Esophagus muscularis mucosa (tissue), 4 donors: ENCODE measurements around the gene EEF1AKMT2. TPM values are rescaled to one million over a fixed set of nuclear protein-coding genes. Genes with fewer than 3 reads are reported as not detected.

Experiments used
- DNase-seq: peaks from one replicate; pipeline ENCODE4 v3.0.0-alpha.2; 2017; ENCODE audit errors: extremely low spot score
- H3K27ac ChIP-seq, 4 donors: fragments of 200-600 bp; sonication (generic); replicated peaks in 1 of 4; 1 replicate in 3 of 4; 2 replicates in 1 of 4; pipeline ENCODE4 v1.5.1; 2016 to 2019; ENCODE audit warnings: mild to moderate bottlenecking in 1 of 4
- H3K27me3 ChIP-seq, 4 donors: fragments of 200-600 bp; sonication (generic); one replicate each; pipeline versions ENCODE4 v1.5.1 to v1.6.0; 2016 to 2019
- H3K36me3 ChIP-seq, 4 donors: fragments of 200-600 bp; sonication (generic); one replicate each; pipeline ENCODE4 v1.5.1; 2016 to 2019
- H3K4me1 ChIP-seq, 4 donors: fragments of 200-600 bp; sonication (generic); one replicate each; pipeline ENCODE4 v1.5.1; 2016 to 2019
- H3K4me3 ChIP-seq, 4 donors: fragments of 200-600 bp; sonication (generic); 1 replicate in 2 of 4; 2 replicates in 2 of 4; pipeline ENCODE4 v1.5.1; 2016 to 2019; ENCODE audit warnings: mild to moderate bottlenecking in 4 of 4, moderate library complexity in 1 of 4
- H3K9me3 ChIP-seq, 4 donors: fragments of 200-600 bp; sonication (generic); 1 replicate in 3 of 4; 2 replicates in 1 of 4; pipeline ENCODE4 v1.5.1; 2016 to 2019
- EP300 ChIP-seq: sonication (generic); formaldehyde crosslinking; IDR thresholded peaks from one replicate; pipeline ENCODE4 v1.6.1; 2017; ENCODE audit warnings: antibody characterized with exemption
- POLR2A ChIP-seq: fragments of 450-650 bp; IDR thresholded peaks from one replicate; pipeline ENCODE4 v1.6.1; 2017; ENCODE audit warnings: antibody characterized with exemption, moderate library complexity, mild to moderate bottlenecking, low read depth
- POLR2AphosphoS5 ChIP-seq, 2 donors: sonication (generic); formaldehyde crosslinking; IDR thresholded peaks; one replicate each; pipeline ENCODE4 v1.6.1; 2017; ENCODE audit warnings: antibody characterized with exemption in 2 of 2
- WGBS: methylation state at CpG from one replicate; pipeline ENCODE4 v1.1.5; 2018; 5-methylcytosine and 5-hydroxymethylcytosine counted together
- intact Hi-C: fragments of 100-400 bp; cut with DNase I; formaldehyde crosslinking; loops from one replicate; pipeline ENCODE4 v1.15.1; 2023
- total RNA-seq, 4 donors: library from RNA; depleted of rRNA; stranded (reverse); fragments of >200 nt; gene quantifications; one replicate each; pipeline versions ENCODE4 v1.1.0 to v1.2.1, GENCODE V29; 2016
- TF ChIP-seq, protein P1 (sequence below), 3 experiments: fragments of 200-600 bp in 2 of 3; fragments of 450-650 bp in 1 of 3; sonication (generic) in 2 of 3; IDR thresholded peaks; one replicate each; pipeline ENCODE4 v1.5.1; 2017 to 2019; ENCODE audit warnings: antibody characterized with exemption in 3 of 3, mild to moderate bottlenecking in 2 of 3, moderate library complexity in 1 of 3

The EEF1AKMT2 gene
- total RNA-seq, 4 donors from 2014 or later = 9.0 to 11.9 (median 10.0) TPM

DNA sequence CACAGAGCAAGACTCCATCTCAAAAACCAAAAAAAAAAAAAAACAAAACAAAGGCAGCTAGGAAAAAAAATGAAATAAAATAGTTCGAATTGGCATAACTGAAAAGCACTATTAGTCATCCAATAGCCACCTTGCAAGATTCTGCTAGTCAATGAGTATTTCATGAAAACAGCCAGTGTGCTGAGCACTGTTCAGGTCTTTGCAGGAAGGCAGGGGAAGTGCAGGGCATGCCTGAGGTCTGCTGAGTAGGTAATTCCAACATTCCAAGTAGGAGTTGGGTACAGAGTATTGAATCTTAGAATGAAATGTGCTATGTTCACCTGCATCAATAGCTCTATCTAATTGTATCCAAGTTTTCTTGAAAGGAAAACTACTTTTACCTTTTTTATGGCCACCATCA, 32.8 kb upstream of the EEF1AKMT2 start:
- H3K9me3 ChIP-seq = no peaks in the 10 kb centered on the region
- no peak overlapping the region for H3K4me3 ChIP-seq
- DNase-seq = no peak
- 97% methylated on average over 1 of the region's 1 CpG for WGBS
- H3K36me3 ChIP-seq = peaks cover 26 to 61% (median 56%) of the 10 kb centered on the region in 4 donors
- no peaks in the 10 kb centered on the region for H3K27me3 ChIP-seq
- TF ChIP-seq POLR2A (no peak), POLR2AphosphoS5 (IDR thresholded peaks at IDR 0.05) (no peak), EP300 (no peak)
- TF ChIP-seq, protein P1, sequence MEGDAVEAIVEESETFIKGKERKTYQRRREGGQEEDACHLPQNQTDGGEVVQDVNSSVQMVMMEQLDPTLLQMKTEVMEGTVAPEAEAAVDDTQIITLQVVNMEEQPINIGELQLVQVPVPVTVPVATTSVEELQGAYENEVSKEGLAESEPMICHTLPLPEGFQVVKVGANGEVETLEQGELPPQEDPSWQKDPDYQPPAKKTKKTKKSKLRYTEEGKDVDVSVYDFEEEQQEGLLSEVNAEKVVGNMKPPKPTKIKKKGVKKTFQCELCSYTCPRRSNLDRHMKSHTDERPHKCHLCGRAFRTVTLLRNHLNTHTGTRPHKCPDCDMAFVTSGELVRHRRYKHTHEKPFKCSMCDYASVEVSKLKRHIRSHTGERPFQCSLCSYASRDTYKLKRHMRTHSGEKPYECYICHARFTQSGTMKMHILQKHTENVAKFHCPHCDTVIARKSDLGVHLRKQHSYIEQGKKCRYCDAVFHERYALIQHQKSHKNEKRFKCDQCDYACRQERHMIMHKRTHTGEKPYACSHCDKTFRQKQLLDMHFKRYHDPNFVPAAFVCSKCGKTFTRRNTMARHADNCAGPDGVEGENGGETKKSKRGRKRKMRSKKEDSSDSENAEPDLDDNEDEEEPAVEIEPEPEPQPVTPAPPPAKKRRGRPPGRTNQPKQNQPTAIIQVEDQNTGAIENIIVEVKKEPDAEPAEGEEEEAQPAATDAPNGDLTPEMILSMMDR (IDR thresholded peaks at IDR 0.05) = no peak
- no peak overlapping the region for H3K27ac ChIP-seq
- intact Hi-C loops = no loop called here
- H3K4me1 ChIP-seq = no peaks in the 10 kb centered on the region

DNA sequence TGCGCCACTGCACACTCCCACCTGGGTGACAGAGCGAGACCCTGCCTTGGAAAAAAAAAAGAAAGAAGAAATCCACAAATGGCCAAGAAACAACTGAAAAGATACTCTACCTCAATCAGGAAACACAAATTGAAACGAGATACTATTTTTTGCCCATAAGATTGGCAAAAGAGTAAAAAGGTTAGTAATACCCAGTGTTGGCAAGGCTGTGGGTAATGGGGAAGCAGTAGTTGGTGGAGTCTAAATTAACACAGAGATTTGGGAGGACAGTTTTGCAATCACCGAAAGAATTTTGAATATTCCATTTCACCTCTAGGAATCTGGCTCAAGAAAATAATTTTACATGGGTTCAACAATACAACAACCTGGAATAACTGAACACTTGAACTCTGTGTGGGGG, 29.8 kb upstream of the EEF1AKMT2 start:
- 97% methylated on average over 4 of the region's 4 CpGs for WGBS

DNA sequence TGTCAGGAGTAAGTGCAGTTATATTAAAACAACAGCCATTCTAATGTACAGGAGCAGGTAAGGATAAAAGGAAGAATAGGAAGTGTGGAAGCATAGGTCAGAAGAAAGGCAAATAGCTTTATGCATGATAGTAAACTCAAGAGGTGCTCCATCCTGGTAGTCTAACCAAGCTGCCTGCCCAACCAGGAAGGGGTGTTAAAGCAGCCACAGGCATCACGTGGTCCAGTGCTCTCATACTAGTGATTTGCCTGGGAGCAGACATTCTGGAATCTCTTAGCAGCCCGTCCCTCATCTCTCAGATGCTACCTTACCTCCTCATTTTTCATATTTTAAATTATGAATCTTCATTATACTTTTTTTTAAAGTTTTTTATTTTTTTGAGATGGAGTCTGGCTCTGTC, 28.4 kb upstream of the EEF1AKMT2 start:
- H3K36me3 ChIP-seq = peaks cover 6 to 67% (median 44%) of the 10 kb centered on the region in 4 donors

More for the DNA sequence above, 29.8 kb upstream of the EEF1AKMT2 start:
- intact Hi-C loops = no loop called here
- no peak overlapping the region for H3K27ac ChIP-seq
- DNase-seq = no peak
- H3K4me3 ChIP-seq = no peak overlapping the region
- H3K27me3 ChIP-seq = no peaks in the 10 kb centered on the region
- TF ChIP-seq, protein P1 (IDR thresholded peaks at IDR 0.05) = no peak
- no peak for TF ChIP-seq EP300
- TF ChIP-seq POLR2AphosphoS5 (IDR thresholded peaks at IDR 0.05) = no peak
- TF ChIP-seq POLR2A = no peak
- peaks cover 9 to 63% (median 44%) of the 10 kb centered on the region in 4 donors for H3K36me3 ChIP-seq
- no peaks in the 10 kb centered on the region for H3K4me1 ChIP-seq
- H3K9me3 ChIP-seq = no peaks in the 10 kb centered on the region

DNA sequence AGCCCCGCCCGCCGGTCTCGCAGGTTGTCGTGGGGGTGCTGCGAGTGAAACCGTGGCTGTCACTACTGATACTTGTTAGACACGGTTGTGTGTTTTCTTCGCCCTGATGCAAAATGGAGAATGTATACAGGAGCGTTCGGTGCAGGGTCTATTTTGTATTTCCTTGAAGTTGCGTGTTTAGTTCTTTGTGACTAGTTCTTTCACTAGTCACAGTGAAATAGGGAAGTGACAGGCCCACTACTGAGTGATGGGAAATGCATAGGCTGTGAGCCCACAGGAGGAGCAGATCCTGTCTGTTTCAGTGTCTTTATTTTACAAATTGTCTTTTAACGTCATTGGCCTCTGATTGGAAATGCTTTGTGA, 10.6 kb upstream of the EEF1AKMT2 start:
- Histone ChIP-seq H3K9me3 (no peaks in the 10 kb centered on the region), H3K27me3 (no peaks in the 10 kb centered on the region), H3K36me3 (peaks cover under 1 to 8% (median 3%) of the 10 kb centered on the region in 4 donors), H3K27ac (peak overlapping the region in 3 of 4 donors; percentile 75 to 85 (median 84)), H3K4me1 (peaks cover 8 to 21% (median 17%) of the 10 kb centered on the region in 4 donors), H3K4me3 (peak overlapping the region; percentile 80 to 98 (median 88))
- intact Hi-C loops = loop anchor here (5.0 kb wide), 1 partner anchor 115 kb away; no protein-coding TSS in a partner anchor
- 3% methylated on average over 13 of the region's 13 CpGs for WGBS
- no peak for TF ChIP-seq EP300
- no peak for TF ChIP-seq POLR2A
- TF ChIP-seq, protein P1 (IDR thresholded peaks at IDR 0.05) = no peak
- no peak for TF ChIP-seq POLR2AphosphoS5 (IDR thresholded peaks at IDR 0.05)
- DNase-seq = no peak

More for the DNA sequence above, 28.4 kb upstream of the EEF1AKMT2 start:
- 91% methylated on average over 2 of the region's 2 CpGs for WGBS
- Histone ChIP-seq H3K27ac (no peak overlapping the region), H3K4me3 (no peak overlapping the region), H3K27me3 (no peaks in the 10 kb centered on the region), H3K9me3 (no peaks in the 10 kb centered on the region), H3K4me1 (no peaks in the 10 kb centered on the region)
- TF ChIP-seq EP300 (no peak), POLR2AphosphoS5 (IDR thresholded peaks at IDR 0.05) (no peak)
- DNase-seq = no peak
- intact Hi-C loops = no loop called here

DNA sequence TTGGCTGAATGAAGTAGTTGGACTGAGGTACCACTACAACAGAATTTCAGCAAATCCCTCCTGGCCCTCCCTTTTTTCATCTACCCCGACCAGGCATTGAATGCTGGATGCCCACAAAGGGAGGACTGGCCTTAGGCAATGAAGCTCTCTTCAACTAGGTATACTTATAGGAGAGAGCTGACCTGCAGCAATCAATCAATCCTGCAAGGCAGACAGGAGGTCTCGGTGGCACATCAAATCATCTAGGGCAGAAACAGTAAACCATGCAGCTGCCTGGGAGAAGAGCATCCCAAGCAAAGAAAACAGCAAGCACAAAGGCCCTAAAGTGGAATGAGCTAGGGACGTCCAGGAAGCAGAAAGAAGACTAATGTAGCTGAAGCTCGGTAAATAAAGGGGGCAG, 7.5 kb upstream of the EEF1AKMT2 start:
- H3K27me3 ChIP-seq = no peaks in the 10 kb centered on the region
- no peak overlapping the region for H3K4me3 ChIP-seq
- peaks cover 8 to 21% (median 17%) of the 10 kb centered on the region in 4 donors for H3K4me1 ChIP-seq
- intact Hi-C loops = no loop called here
- H3K27ac ChIP-seq = no peak overlapping the region
- no peaks in the 10 kb centered on the region for H3K36me3 ChIP-seq
- H3K9me3 ChIP-seq = no peaks in the 10 kb centered on the region
- TF ChIP-seq EP300 (no peak), POLR2A (no peak), POLR2AphosphoS5 (IDR thresholded peaks at IDR 0.05) (no peak)
- TF ChIP-seq, protein P1 (IDR thresholded peaks at IDR 0.05) = no peak
- WGBS = 64% methylated on average over 4 of the region's 4 CpGs
- no peak for DNase-seq
